Type B pancreatic cell (in vitro differentiated cells): ENCODE results near the gene ATP8A2. TPM values are rescaled to one million over a fixed set of nuclear protein-coding genes. Genes with fewer than 3 reads are reported as not detected.

Experiments
- DNase-seq: peaks from one replicate; pipeline ENCODE4 v3.0.0; 2021; ENCODE audit warnings: mixed read lengths; ENCODE audit not compliant: unreplicated experiment; ENCODE audit errors: extremely low spot score
- H3K27ac Mint-ChIP-seq: 2 replicates; pipeline ENCODE4 v1.8.0; 2021; ENCODE audit warnings: mild to moderate bottlenecking, mixed read lengths
- H3K27me3 Mint-ChIP-seq: 2 replicates; pipeline ENCODE4 v1.8.0; 2021; ENCODE audit warnings: mixed read lengths
- H3K36me3 Mint-ChIP-seq: 2 replicates; pipeline ENCODE4 v1.8.0; 2021; ENCODE audit warnings: mixed read lengths
- H3K4me1 Mint-ChIP-seq: one replicate; pipeline ENCODE4 v1.8.0; 2021; ENCODE audit warnings: mixed read lengths; ENCODE audit not compliant: unreplicated experiment
- H3K4me3 Mint-ChIP-seq: 2 replicates; pipeline ENCODE4 v1.8.0; 2021; ENCODE audit warnings: mild to moderate bottlenecking, mixed read lengths
- H3K9me3 Mint-ChIP-seq: 2 replicates; pipeline ENCODE4 v1.8.0; 2021; ENCODE audit warnings: mixed read lengths
- total RNA-seq: library from RNA; stranded (reverse); gene quantifications from 2 replicates; pipeline ENCODE4 v1.2.1, GENCODE V29; 2021; ENCODE audit warnings: low replicate concordance
- TF ChIP-seq, protein P1 (sequence below): fragments of 200-600 bp; sonication (generic); conservative IDR thresholded peaks from 2 replicates; pipeline ENCODE4 v1.5.0; 2021; ENCODE audit warnings: antibody characterized with exemption, mild to moderate bottlenecking

Gene ATP8A2
- total RNA-seq, 1 donor from 2014 or later: 13.8 TPM

GRCh38 chr13:25848812-25849745, 477.3 kb downstream of the ATP8A2 start:
- H3K4me1 Mint-ChIP-seq: peaks cover 51% of the 10 kb centered on the region
- TF ChIP-seq, protein P1, sequence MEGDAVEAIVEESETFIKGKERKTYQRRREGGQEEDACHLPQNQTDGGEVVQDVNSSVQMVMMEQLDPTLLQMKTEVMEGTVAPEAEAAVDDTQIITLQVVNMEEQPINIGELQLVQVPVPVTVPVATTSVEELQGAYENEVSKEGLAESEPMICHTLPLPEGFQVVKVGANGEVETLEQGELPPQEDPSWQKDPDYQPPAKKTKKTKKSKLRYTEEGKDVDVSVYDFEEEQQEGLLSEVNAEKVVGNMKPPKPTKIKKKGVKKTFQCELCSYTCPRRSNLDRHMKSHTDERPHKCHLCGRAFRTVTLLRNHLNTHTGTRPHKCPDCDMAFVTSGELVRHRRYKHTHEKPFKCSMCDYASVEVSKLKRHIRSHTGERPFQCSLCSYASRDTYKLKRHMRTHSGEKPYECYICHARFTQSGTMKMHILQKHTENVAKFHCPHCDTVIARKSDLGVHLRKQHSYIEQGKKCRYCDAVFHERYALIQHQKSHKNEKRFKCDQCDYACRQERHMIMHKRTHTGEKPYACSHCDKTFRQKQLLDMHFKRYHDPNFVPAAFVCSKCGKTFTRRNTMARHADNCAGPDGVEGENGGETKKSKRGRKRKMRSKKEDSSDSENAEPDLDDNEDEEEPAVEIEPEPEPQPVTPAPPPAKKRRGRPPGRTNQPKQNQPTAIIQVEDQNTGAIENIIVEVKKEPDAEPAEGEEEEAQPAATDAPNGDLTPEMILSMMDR: no peak
- H3K27me3 Mint-ChIP-seq: no peaks in the 10 kb centered on the region
- no peaks in the 10 kb centered on the region for H3K36me3 Mint-ChIP-seq
- H3K4me3 Mint-ChIP-seq: peak overlapping the region; percentile 8
- H3K27ac Mint-ChIP-seq: peak overlapping the region; percentile 65
- H3K9me3 Mint-ChIP-seq: no peaks in the 10 kb centered on the region
- DNase-seq: no peak

DNA sequence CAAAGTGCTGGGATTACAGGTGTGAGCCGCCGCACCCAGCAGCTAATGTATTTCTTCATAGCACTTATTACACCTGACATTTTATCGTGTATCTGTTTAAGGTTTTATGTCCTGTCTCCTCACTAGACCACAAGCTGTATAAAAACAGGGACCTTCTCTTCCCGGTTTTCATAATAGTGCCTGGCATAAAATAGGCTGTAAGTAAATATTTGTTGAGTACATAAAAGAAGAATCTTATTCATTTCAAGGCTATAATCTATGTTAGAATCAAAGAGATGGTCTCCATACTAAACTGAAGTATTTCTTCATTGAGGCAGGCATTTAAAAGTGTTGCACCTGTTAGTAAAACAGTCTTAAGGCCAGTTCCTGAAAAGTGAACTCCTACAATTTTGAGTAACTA, 486.1 kb downstream of the ATP8A2 start:
- Mint-ChIP-seq H3K4me3 (no peak overlapping the region), H3K4me1 (peaks cover 10% of the 10 kb centered on the region), H3K27me3 (no peaks in the 10 kb centered on the region), H3K9me3 (no peaks in the 10 kb centered on the region), H3K36me3 (no peaks in the 10 kb centered on the region), H3K27ac (no peak overlapping the region)
- no peak for DNase-seq
- TF ChIP-seq, protein P1: no peak

DNA sequence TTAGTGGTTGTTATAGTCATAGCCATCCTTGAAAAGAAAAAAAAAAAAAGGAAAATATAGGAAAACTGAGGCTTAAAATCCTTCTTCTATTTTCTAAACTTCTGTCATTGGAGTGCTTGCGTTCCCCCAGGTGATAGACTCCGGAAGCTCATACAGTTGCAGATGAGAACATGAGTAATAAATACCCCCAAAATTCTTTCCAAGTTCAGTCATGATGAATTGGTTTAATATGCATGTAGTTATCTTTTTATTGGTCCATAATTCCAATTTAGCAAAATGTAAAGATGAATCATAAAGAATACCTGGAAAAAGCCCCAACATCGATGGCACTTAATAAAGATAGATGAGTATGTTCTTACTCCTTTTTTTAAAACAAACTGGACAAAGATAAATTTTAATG, 487.8 kb downstream of the ATP8A2 start:
- no peaks in the 10 kb centered on the region for H3K27me3 Mint-ChIP-seq
- no peaks in the 10 kb centered on the region for H3K9me3 Mint-ChIP-seq
- no peak for DNase-seq
- no peak overlapping the region for H3K27ac Mint-ChIP-seq
- no peak overlapping the region for H3K4me3 Mint-ChIP-seq
- TF ChIP-seq, protein P1: no peak
- peaks cover 10% of the 10 kb centered on the region for H3K4me1 Mint-ChIP-seq
- no peaks in the 10 kb centered on the region for H3K36me3 Mint-ChIP-seq

- H3K27me3 Mint-ChIP-seq: no peaks in the 10 kb centered on the region
- H3K9me3 Mint-ChIP-seq: no peaks in the 10 kb centered on the region
- TF ChIP-seq, protein P1: no peak
- DNase-seq: no peak
- H3K27ac Mint-ChIP-seq: no peak overlapping the region
- H3K4me3 Mint-ChIP-seq: no peak overlapping the region
- peaks cover 10% of the 10 kb centered on the region for H3K4me1 Mint-ChIP-seq
- H3K36me3 Mint-ChIP-seq: no peaks in the 10 kb centered on the region
These were observed 488.5 kb downstream of the ATP8A2 start for GRCh38 chr13:25860265-25860664.

GRCh38 chr13:25860862-25861261, 489.1 kb downstream of the ATP8A2 start:
- H3K27ac Mint-ChIP-seq: no peak overlapping the region

More at GRCh38 chr13:25860862-25861261, 489.1 kb downstream of the ATP8A2 start:
- DNase-seq: no peak
- Mint-ChIP-seq H3K9me3 (no peaks in the 10 kb centered on the region), H3K36me3 (no peaks in the 10 kb centered on the region), H3K4me3 (no peak overlapping the region), H3K27me3 (no peaks in the 10 kb centered on the region), H3K4me1 (peaks cover 10% of the 10 kb centered on the region)
- TF ChIP-seq, protein P1: no peak
